H9 (cell line): ENCODE measurements around the gene NALCN. TPM values are rescaled to one million over a fixed set of nuclear protein-coding genes. Genes with fewer than 3 reads are reported as not detected.

ENCODE experiments used
- DNase-seq: peaks from one replicate; pipeline ENCODE4 v3.0.0-alpha.2; 2017
- H2AFZ ChIP-seq: one replicate; pipeline ENCODE4 v1.6.1; 2013; ENCODE audit warnings: mild to moderate bottlenecking, low read length, control low read depth, moderate library complexity
- H2AK5ac ChIP-seq: 2 replicates; pipeline ENCODE4 v1.6.1; 2013; ENCODE audit warnings: low read length, control low read depth, mixed read lengths; ENCODE audit not compliant: insufficient read length
- H2BK120ac ChIP-seq: one replicate; pipeline ENCODE4 v1.6.1; 2013; ENCODE audit warnings: low read depth, mild to moderate bottlenecking, low read length, control low read depth, inconsistent platforms; ENCODE audit not compliant: poor library complexity, severe bottlenecking
- H2BK12ac ChIP-seq: 2 replicates; pipeline ENCODE4 v1.6.1; 2013; ENCODE audit warnings: low read length, control low read depth, mixed read lengths, low read depth; ENCODE audit not compliant: insufficient read length
- H2BK15ac ChIP-seq: 2 replicates; pipeline ENCODE4 v1.6.1; 2013; ENCODE audit warnings: low read depth, low read length, control low read depth
- H2BK20ac ChIP-seq: one replicate; pipeline ENCODE4 v1.6.1; 2013; ENCODE audit warnings: low read depth, mild to moderate bottlenecking, low read length, control low read depth, inconsistent platforms; ENCODE audit not compliant: poor library complexity, severe bottlenecking
- H2BK5ac ChIP-seq: 2 replicates; pipeline ENCODE4 v1.6.1; 2013; ENCODE audit warnings: low read length, control low read depth, mixed read lengths; ENCODE audit not compliant: insufficient read length
- H3K14ac ChIP-seq: 2 replicates; pipeline ENCODE4 v1.6.1; 2013; ENCODE audit warnings: low read length, control low read depth; ENCODE audit not compliant: insufficient read depth
- H3K18ac ChIP-seq: 2 replicates; pipeline ENCODE4 v1.6.1; 2013; ENCODE audit warnings: low read depth, mild to moderate bottlenecking, mixed read lengths, low read length, control low read depth; ENCODE audit not compliant: insufficient read length
- H3K23ac ChIP-seq: 2 replicates; pipeline ENCODE4 v1.6.1; 2013; ENCODE audit warnings: low read length, control low read depth, mixed read lengths, low read depth; ENCODE audit not compliant: insufficient read length
- H3K23me2 ChIP-seq: 2 replicates; pipeline ENCODE4 v1.6.1; 2013; ENCODE audit warnings: low read depth, mild to moderate bottlenecking, mixed read lengths, low read length, control low read depth; ENCODE audit not compliant: insufficient read length, poor library complexity, severe bottlenecking
- H3K27ac ChIP-seq: 2 replicates; pipeline ENCODE4 v1.5.1; 2013; ENCODE audit warnings: low read length, control low read depth, mixed read lengths, low read depth; ENCODE audit not compliant: insufficient read length
- H3K27me3 ChIP-seq: 2 replicates; pipeline ENCODE4 v1.6.1; 2013; ENCODE audit warnings: low read length, control low read depth, inconsistent platforms; ENCODE audit not compliant: insufficient read depth
- H3K4ac ChIP-seq: 2 replicates; pipeline ENCODE4 v1.6.1; 2013; ENCODE audit warnings: low read depth, mild to moderate bottlenecking, control low read depth, inconsistent platforms, low read length, moderate library complexity
- H3K4me1 ChIP-seq: 2 replicates; pipeline ENCODE4 v1.6.1; 2013; ENCODE audit warnings: low read length, control low read depth, inconsistent platforms; ENCODE audit not compliant: insufficient read depth
- H3K4me2 ChIP-seq: 2 replicates; pipeline ENCODE4 v1.6.1; 2013; ENCODE audit warnings: low read length, control low read depth, mixed read lengths; ENCODE audit not compliant: insufficient read length, insufficient read depth
- H3K56ac ChIP-seq: 2 replicates; pipeline ENCODE4 v1.6.1; 2013; ENCODE audit warnings: low read depth, mild to moderate bottlenecking, mixed read lengths, low read length, control low read depth; ENCODE audit not compliant: insufficient read length
- H3K79me1 ChIP-seq: 2 replicates; pipeline ENCODE4 v1.6.1; 2013; ENCODE audit warnings: low read depth, mild to moderate bottlenecking, moderate library complexity, low read length, control low read depth, inconsistent platforms; ENCODE audit not compliant: insufficient read depth, poor library complexity, severe bottlenecking
- H3K79me2 ChIP-seq: 2 replicates; pipeline ENCODE4 v1.6.1; 2013; ENCODE audit warnings: low read length, control low read depth, inconsistent platforms; ENCODE audit not compliant: insufficient read depth
- H3K9ac ChIP-seq: 2 replicates; pipeline ENCODE4 v1.6.1; 2013; ENCODE audit warnings: low read length, control low read depth, mixed read lengths; ENCODE audit not compliant: insufficient read length; ENCODE audit errors: extremely low read depth
- H3K9me3 ChIP-seq: one replicate; pipeline ENCODE4 v1.6.1; 2013; ENCODE audit warnings: low read depth, low read length, inconsistent platforms; ENCODE audit not compliant: control insufficient read depth
- H3T11ph ChIP-seq: one replicate; pipeline ENCODE4 v1.6.1; 2013; ENCODE audit warnings: mild to moderate bottlenecking, low read length, control low read depth, inconsistent platforms
- H4K20me1 ChIP-seq: one replicate; pipeline ENCODE4 v1.6.1; 2013; ENCODE audit not compliant: control insufficient read depth, insufficient read length, insufficient read depth
- H4K5ac ChIP-seq: 2 replicates; pipeline ENCODE4 v1.6.1; 2013; ENCODE audit warnings: low read depth, mild to moderate bottlenecking, mixed read lengths, low read length, control low read depth; ENCODE audit not compliant: insufficient read length
- H4K8ac ChIP-seq: replicated peaks from 2 replicates; pipeline ENCODE4 v1.6.1; 2013; ENCODE audit warnings: low read length, control low read depth, mixed read lengths, low read depth; ENCODE audit not compliant: insufficient read length
- H4K91ac ChIP-seq: 2 replicates; pipeline ENCODE4 v1.6.1; 2013; ENCODE audit warnings: low read depth, mild to moderate bottlenecking, moderate library complexity, mixed read lengths, low read length, control low read depth; ENCODE audit not compliant: insufficient read length
- H3K27ac Mint-ChIP-seq, 3 experiments: 2 replicates in 2 of 3; 3 replicates in 1 of 3; pipeline ENCODE4 v1.8.0; 2020 to 2021; ENCODE audit warnings: mixed read lengths in 3 of 3, mild to moderate bottlenecking in 1 of 3, moderate library complexity in 1 of 3
- H3K27me3 Mint-ChIP-seq: 2 replicates; pipeline ENCODE4 v1.8.0; 2021; ENCODE audit warnings: low read depth, mild to moderate bottlenecking, moderate library complexity, mixed read lengths
- H3K36me3 Mint-ChIP-seq, 3 experiments: 2 replicates in 2 of 3; 3 replicates in 1 of 3; pipeline ENCODE4 v1.8.0; 2020 to 2021; ENCODE audit warnings: low read depth in 3 of 3, mixed read lengths in 3 of 3; ENCODE audit not compliant: insufficient read depth in 1 of 3
- H3K4me1 Mint-ChIP-seq, 2 experiments: 2 replicates each; pipeline ENCODE4 v1.8.0; 2020; ENCODE audit warnings: mixed read lengths in 2 of 2
- H3K4me3 Mint-ChIP-seq, 2 experiments: 2 replicates in 1 of 2; 3 replicates in 1 of 2; pipeline ENCODE4 v1.8.0; 2020 to 2021; ENCODE audit warnings: mild to moderate bottlenecking in 2 of 2, mixed read lengths in 2 of 2, moderate library complexity in 1 of 2
- H3K9me3 Mint-ChIP-seq, 2 experiments: 2 replicates in 1 of 2; 3 replicates in 1 of 2; pipeline ENCODE4 v1.8.0; 2020; ENCODE audit warnings: mild to moderate bottlenecking in 2 of 2, mixed read lengths in 2 of 2, moderate library complexity in 1 of 2
- CTCF ChIP-seq: fragments of 200-600 bp; sonication (generic); conservative IDR thresholded peaks from 3 replicates; pipeline ENCODE4 v1.8.0; 2021; ENCODE audit warnings: antibody characterized with exemption, mild to moderate bottlenecking
- total RNA-seq: library from RNA; stranded (reverse); gene quantifications from 2 replicates; pipeline ENCODE4 v1.2.1, GENCODE V29; 2021

The NALCN gene
- total RNA-seq, 1 experiment from 2014 or later, result 0.09 TPM

- H3K9me3 Mint-ChIP-seq, result no peaks in the 10 kb centered on the region
- no peak overlapping the region for H4K91ac ChIP-seq
- no peaks in the 10 kb centered on the region for H3K9me3 ChIP-seq
- DNase-seq, result no peak
- no peaks in the 10 kb centered on the region for H4K20me1 ChIP-seq
- no peaks in the 10 kb centered on the region for H3K79me2 ChIP-seq
- H3K56ac ChIP-seq, result no peak overlapping the region
- no peak overlapping the region for H2BK20ac ChIP-seq
- no peaks in the 10 kb centered on the region for H3K79me1 ChIP-seq
- no peak overlapping the region for H2BK120ac ChIP-seq
- TF ChIP-seq CTCF, result no peak
- no peak overlapping the region for H2AK5ac ChIP-seq
- no peak overlapping the region for H3K27ac Mint-ChIP-seq
- no peak overlapping the region for H3K4me3 Mint-ChIP-seq
- no peak overlapping the region for H2BK5ac ChIP-seq
- no peaks in the 10 kb centered on the region for H3K36me3 Mint-ChIP-seq
- H3K4me2 ChIP-seq, result no peak overlapping the region
- no peaks in the 10 kb centered on the region for H3K23me2 ChIP-seq
- no peak overlapping the region for H3K9ac ChIP-seq
- no peak overlapping the region for H2BK15ac ChIP-seq
- no peaks in the 10 kb centered on the region for H3K4me1 ChIP-seq
- H3K18ac ChIP-seq, result no peak overlapping the region
- no peaks in the 10 kb centered on the region for H3K27me3 Mint-ChIP-seq
- no peaks in the 10 kb centered on the region for H3K4me1 Mint-ChIP-seq
- H3T11ph ChIP-seq, result no peak overlapping the region
- no peak overlapping the region for H4K5ac ChIP-seq
- H3K27ac ChIP-seq, result no peak overlapping the region
- H3K23ac ChIP-seq, result no peak overlapping the region
- no peaks in the 10 kb centered on the region for H3K27me3 ChIP-seq
- H3K4ac ChIP-seq, result no peak overlapping the region
- no peak overlapping the region for H4K8ac ChIP-seq
- H2AFZ ChIP-seq, result no peak overlapping the region
- H2BK12ac ChIP-seq, result no peak overlapping the region
- H3K14ac ChIP-seq, result no peak overlapping the region
These were observed 107.2 kb downstream of the NALCN start for GRCh38 chr13:101309014-101309619.
